Measurements from ENCODE around the gene GRM6. TPM values are rescaled to one million over a fixed set of nuclear protein-coding genes. Genes with fewer than 3 reads are reported as not detected.

The GRM6 gene
- polyA plus RNA-seq, 3 donors, result not detected

- Histone ChIP-seq H3K4me1 (ENCODE audit: control insufficient read depth in 1 of 2, insufficient read depth in 2 of 2, low read length in 2 of 2) (no peaks in the 10 kb centered on the region), H4K20me1 (ENCODE audit: insufficient read depth, low read length) (no peaks in the 10 kb centered on the region), H3K9me3 (replicated peaks in 1 of 2; ENCODE audit: control insufficient read depth in 1 of 2, insufficient read depth in 1 of 2, low read length in 2 of 2) (peaks cover 89 to 91% of the 10 kb centered on the region in 2 donors), H3K36me3 (replicated peaks in 1 of 2; ENCODE audit: control insufficient read depth in 1 of 2, insufficient read depth in 2 of 2, low read length in 2 of 2) (no peaks in the 10 kb centered on the region), H3K79me2 (ENCODE audit: insufficient read depth, low read length) (no peaks in the 10 kb centered on the region), H3K9ac (ENCODE audit: insufficient read depth, low read length, poor library complexity, severe bottlenecking) (no peak overlapping the region), H3K27me3 (ENCODE audit: control insufficient read depth in 2 of 2, insufficient read depth in 2 of 2, low read length in 2 of 2) (no peaks in the 10 kb centered on the region), H2AFZ (ENCODE audit: insufficient read depth, low read depth, low read length, poor library complexity, severe bottlenecking) (no peak overlapping the region), H3K4me2 (replicated peaks; ENCODE audit: extremely low read depth, low read length, poor library complexity, severe bottlenecking) (no peak overlapping the region), H3K27ac (ENCODE audit: low read depth in 1 of 2, low read length in 2 of 2) (no peak overlapping the region), H3K4me3 (replicated peaks in 1 of 3; ENCODE audit: low read depth in 2 of 3, low read length in 3 of 3) (no peak overlapping the region)
- Mint-ChIP-seq H3K27ac (no peak overlapping the region), H3K4me1 (no peaks in the 10 kb centered on the region), H3K4me3 (no peak overlapping the region), H3K36me3 (no peaks in the 10 kb centered on the region), H3K27me3 (ENCODE audit: low read depth in 3 of 3) (no peaks in the 10 kb centered on the region), H3K9me3 (peaks cover 71 to 93% (median 84%) of the 10 kb centered on the region in 7 donors)
- DNase-seq, result no peak
- WGBS (ENCODE audit: insufficient coverage), result 98% methylated on average over 16 of the region's 17 CpGs
- intact Hi-C loops (cut with micrococcal nuclease), result no loop called here
- TF ChIP-seq CTCF (IDR thresholded peaks at IDR 0.05), result no peak
Observed at GRCh38 chr5:178982941-178983340, 12.2 kb downstream of the GRM6 start.

GRCh38 chr5:178981381-178981780 is 13.7 kb downstream of the GRM6 start:
- Histone ChIP-seq H3K27ac (ENCODE audit: low read depth in 1 of 2, low read length in 2 of 2) (no peak overlapping the region), H3K79me2 (ENCODE audit: insufficient read depth, low read length) (no peaks in the 10 kb centered on the region), H4K20me1 (ENCODE audit: insufficient read depth, low read length) (no peaks in the 10 kb centered on the region), H3K4me3 (replicated peaks in 1 of 3; ENCODE audit: low read depth in 2 of 3, low read length in 3 of 3) (no peak overlapping the region), H3K27me3 (ENCODE audit: control insufficient read depth in 2 of 2, insufficient read depth in 2 of 2, low read length in 2 of 2) (no peaks in the 10 kb centered on the region), H3K9ac (ENCODE audit: insufficient read depth, low read length, poor library complexity, severe bottlenecking) (no peak overlapping the region), H2AFZ (ENCODE audit: insufficient read depth, low read depth, low read length, poor library complexity, severe bottlenecking) (no peak overlapping the region), H3K4me1 (ENCODE audit: control insufficient read depth in 1 of 2, insufficient read depth in 2 of 2, low read length in 2 of 2) (no peaks in the 10 kb centered on the region), H3K36me3 (replicated peaks in 1 of 2; ENCODE audit: control insufficient read depth in 1 of 2, insufficient read depth in 2 of 2, low read length in 2 of 2) (no peaks in the 10 kb centered on the region), H3K4me2 (replicated peaks; ENCODE audit: extremely low read depth, low read length, poor library complexity, severe bottlenecking) (no peak overlapping the region), H3K9me3 (replicated peaks in 1 of 2; ENCODE audit: control insufficient read depth in 1 of 2, insufficient read depth in 1 of 2, low read length in 2 of 2) (peaks cover 90 to 92% of the 10 kb centered on the region in 2 donors)
- intact Hi-C loops (cut with micrococcal nuclease), result no loop called here
- Mint-ChIP-seq H3K36me3 (no peaks in the 10 kb centered on the region), H3K4me1 (no peaks in the 10 kb centered on the region), H3K9me3 (peaks cover 74 to 90% (median 86%) of the 10 kb centered on the region in 7 donors), H3K27me3 (ENCODE audit: low read depth in 3 of 3) (peaks cover 0 to 2% (median 0%) of the 10 kb centered on the region in 3 donors), H3K27ac (no peak overlapping the region), H3K4me3 (no peak overlapping the region)
- no peak for TF ChIP-seq CTCF (IDR thresholded peaks at IDR 0.05)
- 98% methylated on average over 13 of the region's 15 CpGs for WGBS (ENCODE audit: insufficient coverage)
- DNase-seq, result no peak

Data from CD14-positive monocyte (primary cell).